DND-41 (cell line): ENCODE results near the gene NMB.

ENCODE experiments used
- EZH2 ChIP-seq: IDR thresholded peaks from 3 replicates; pipeline ENCODE4 v1.6.1; 2012; ENCODE audit warnings: borderline replicate concordance, low read depth, mild to moderate bottlenecking, moderate library complexity, low read length, inconsistent platforms; ENCODE audit not compliant: severe bottlenecking
- TF ChIP-seq, protein P1 (sequence below): IDR thresholded peaks from 2 replicates; pipeline ENCODE4 v1.5.1; 2012; ENCODE audit warnings: borderline replicate concordance, low read length, moderate library complexity, mild to moderate bottlenecking; ENCODE audit not compliant: poor library complexity, severe bottlenecking; ENCODE audit errors: extremely low read depth

DNA sequence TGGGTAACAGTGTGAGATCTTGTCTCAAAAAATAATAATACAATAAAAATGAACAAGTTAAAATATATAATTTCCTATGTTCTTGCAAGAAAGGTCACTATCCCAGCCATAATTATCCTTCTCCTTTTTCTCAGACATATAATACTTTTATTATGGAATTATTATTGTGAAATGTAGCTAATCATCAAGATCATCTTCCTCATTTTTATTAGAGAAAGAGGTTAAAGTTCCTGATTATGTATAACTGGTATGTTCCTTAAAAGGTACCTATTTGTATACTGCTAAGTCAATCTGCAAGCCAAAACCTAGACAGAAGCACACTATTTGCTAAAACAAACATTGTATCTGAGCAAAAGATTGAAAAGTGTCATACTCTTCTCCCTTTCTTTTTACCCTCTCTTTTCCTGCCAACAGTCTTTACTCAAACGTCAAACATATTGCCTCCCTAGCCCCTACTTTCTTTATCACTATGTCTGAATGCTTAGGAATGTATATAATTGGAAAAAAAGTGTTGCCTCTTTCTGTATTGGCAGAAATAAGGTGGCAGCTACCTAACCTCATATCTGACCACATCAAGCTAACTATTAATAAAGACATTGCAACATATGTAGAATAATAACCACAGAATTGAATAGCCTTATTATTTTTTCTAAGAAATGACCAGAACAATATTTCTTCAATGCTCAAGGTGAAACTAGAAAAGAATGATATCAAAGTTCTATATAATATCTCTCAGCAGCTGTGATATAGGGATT lies 39.4 kb upstream of the NMB start:
- TF ChIP-seq, protein P1, sequence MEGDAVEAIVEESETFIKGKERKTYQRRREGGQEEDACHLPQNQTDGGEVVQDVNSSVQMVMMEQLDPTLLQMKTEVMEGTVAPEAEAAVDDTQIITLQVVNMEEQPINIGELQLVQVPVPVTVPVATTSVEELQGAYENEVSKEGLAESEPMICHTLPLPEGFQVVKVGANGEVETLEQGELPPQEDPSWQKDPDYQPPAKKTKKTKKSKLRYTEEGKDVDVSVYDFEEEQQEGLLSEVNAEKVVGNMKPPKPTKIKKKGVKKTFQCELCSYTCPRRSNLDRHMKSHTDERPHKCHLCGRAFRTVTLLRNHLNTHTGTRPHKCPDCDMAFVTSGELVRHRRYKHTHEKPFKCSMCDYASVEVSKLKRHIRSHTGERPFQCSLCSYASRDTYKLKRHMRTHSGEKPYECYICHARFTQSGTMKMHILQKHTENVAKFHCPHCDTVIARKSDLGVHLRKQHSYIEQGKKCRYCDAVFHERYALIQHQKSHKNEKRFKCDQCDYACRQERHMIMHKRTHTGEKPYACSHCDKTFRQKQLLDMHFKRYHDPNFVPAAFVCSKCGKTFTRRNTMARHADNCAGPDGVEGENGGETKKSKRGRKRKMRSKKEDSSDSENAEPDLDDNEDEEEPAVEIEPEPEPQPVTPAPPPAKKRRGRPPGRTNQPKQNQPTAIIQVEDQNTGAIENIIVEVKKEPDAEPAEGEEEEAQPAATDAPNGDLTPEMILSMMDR = no peak
- no peak for TF ChIP-seq EZH2
